ENCODE measurements around the gene MTRFR.

- TF ChIP-seq POLR2A (IDR thresholded peaks at IDR 0.05; ENCODE audit: low read length) (no peak), GATA1 (IDR thresholded peaks at IDR 0.05; ENCODE audit: low read depth, low read length) (no peak)
Measured at GRCh38 chr12:123229051-123229450, 4.2 kb upstream of the MTRFR start.
